NCI-H526 treated with DMSO at 0.1 percent for 48 hours (cell line): ENCODE results near the gene KATNB1.
"Not testable (repeated sequence)": the region's sequence is repeated elsewhere in the genome, so short reads cannot be mapped to it uniquely, and the experiment has no call there.

Experiments used
- DNase-seq: peaks from one replicate; lab custom pipeline; 2025; lab: John Stamatoyannopoulos, UW

Gene KATNB1

DNA sequence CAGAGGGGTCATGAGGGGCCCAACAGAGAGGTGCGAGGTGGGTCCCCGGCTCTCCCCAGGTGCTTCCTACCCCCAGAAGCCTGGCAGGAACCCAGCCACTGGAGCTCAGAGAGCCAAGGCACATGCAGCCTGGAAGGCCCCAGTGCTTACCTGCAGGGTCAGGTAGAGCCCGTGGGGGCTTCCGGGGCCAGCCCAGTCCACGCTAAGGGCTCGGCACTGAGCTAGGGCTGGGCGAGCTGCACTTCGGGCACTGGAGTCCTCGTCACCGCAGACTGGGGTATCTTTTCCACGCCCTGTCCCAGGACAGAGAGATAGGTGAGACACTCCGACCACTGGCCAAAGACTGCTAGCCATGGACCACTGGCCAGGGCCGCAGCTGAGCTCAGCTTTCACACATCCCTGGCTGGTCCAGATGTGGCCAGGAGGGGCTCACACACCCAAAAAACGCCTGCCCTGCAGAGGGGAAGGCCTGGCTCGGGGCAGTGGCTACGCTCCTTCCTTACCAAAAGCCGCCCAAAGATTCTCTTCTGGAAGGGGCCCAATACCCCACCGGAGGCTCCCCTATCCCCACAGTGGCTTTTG is 59.4 kb downstream of the KATNB1 start:
- DNase-seq, result no peak

GRCh38 chr16:57795431-57795878 is 59.9 kb downstream of the KATNB1 start:
- DNase-seq, result peak; percentile 26

GRCh38 chr16:57796014-57796413 is 60.4 kb downstream of the KATNB1 start:
- not testable (repeated sequence) for DNase-seq

- no peak for DNase-seq
Observed at GRCh38 chr16:57797216-57797525, 61.6 kb downstream of the KATNB1 start.

- no peak for DNase-seq
Observed at GRCh38 chr16:57797526-57798266, 62.1 kb downstream of the KATNB1 start.

- DNase-seq, result no peak
Observed at GRCh38 chr16:57798267-57798810, 62.8 kb downstream of the KATNB1 start.

DNA sequence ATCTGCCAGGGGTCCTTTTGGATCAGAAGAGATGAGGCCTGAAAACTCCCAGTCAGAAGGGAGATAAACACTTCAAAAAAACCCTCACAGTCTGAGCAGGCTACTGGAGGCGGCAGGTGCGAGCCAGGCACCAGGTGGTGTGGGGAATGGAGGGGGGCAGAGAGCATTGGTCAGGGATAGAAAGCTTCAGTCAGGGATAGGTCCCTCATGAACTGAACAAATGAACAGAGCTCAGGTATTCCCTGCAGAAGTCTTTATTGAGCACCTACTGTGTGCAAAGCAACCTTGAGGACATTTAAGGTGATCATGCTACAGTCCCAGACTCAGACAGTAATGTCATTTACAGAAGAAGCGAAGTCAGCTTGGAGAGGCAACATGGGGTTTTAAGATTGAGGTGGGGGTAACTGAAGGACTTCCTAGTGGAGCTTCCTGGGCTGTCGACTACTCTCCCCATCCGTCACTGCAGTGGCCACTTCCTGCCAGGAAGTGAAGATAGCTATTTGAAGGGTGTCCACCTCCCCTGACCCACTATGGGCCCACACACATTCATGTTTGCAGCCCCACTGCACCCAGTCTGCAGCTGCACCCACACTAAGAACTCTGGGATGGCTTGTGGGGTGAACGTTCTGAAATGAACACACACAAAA is 63.5 kb downstream of the KATNB1 start:
- DNase-seq, result no peak

DNA sequence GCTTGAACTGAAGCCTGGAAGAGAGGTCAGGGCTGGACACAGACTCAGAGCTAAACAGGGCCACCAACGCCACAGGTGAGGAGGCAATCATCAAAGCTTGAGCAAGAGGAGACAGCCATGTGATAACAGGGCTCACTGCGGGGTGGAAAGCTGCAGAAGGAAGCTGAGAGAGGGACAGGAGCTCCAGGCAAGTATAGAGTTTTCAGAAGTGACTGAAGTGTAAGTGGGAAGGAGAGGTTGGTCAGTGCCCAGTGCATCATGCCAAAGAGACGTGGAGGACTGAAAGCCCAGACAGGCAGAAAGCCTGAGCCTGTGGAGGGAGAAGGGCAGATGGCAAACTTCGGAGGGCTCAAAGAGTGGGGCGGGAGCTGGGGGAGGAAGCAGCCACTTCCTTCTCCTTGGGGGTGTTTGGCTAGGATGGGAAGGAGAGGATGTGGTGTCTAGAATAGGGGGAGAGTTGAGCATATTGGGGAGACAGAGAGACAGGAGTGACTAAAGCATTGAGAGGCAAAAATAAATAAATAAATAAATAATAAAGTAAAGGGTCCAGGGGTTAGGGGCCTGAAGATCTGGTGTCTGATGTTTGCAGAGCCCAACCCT is 64.1 kb downstream of the KATNB1 start:
- DNase-seq, result no peak

- DNase-seq, result no peak
Observed at GRCh38 chr16:57800200-57801097, 64.9 kb downstream of the KATNB1 start.

DNA sequence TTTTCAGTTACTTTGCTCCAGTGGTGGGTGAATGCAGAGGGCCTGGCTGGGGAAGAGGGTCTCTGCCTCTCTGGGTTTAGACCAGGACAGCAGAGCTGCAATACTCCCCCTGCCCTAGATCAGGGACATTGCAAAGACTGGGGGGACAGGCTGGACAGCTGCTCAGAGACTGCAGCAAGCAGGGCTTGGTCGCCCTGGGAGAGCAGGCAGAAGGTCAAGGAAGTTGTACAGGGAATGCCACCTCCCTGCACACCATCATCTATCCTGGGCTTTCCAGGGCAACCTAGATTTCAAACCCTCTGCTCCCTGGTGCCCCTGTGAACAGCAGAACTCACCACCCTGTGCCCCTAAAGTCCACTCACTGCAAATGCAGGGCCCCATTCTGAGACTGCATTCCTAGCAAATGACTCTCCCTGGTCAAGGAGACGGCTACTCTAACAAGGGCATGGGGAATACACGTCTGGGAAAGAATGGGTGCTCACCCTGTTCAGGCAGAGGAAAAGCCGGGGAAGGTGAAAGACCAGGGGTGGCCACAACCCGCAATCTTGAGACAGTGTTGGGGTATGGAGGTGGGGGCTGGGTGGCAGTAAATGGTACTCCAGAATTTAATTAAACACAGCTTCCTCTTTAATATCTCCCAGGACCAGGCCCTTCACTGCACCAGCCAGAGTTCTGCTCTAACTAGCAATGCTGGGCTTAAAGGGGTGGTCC is 65.7 kb downstream of the KATNB1 start:
- no peak for DNase-seq

- no peak for DNase-seq
Observed at GRCh38 chr16:57801809-57802340, 66.3 kb downstream of the KATNB1 start.

DNA sequence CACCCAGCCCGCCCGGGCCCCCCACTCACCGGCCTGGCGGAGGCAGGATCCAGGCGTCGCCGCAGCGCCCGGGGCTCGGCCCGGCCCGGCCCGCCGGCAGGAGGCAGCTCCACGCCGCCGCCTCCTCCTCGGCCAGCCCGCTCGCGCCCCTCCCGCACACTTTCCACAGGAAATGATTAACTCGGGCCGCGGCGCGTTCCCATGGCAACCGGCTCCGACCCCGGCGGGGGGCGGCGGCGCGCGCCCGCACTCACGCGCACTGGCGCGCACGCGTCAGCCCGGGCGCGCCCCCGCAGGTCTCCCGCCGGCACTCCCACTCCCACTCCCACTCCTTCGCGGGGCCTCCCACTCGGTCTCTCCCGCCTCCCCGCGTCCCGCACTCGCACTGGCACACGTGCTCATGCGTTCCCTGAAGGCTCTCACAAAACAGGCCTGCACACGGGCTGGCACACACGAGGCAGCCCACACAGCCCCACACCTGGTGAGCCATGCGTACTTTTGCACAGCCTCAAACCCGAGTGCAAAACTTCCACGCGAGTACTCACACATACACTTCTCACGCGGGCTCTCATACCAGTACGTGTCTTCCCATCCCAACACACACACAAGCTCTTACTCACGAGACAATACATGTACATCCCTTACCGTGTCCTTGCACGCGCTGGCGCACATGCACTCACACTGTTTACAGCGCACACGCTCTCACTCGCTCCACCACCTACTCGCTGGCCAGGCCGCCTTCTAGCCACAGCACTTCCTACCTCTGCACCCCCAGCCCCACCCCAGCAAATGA is 67.0 kb downstream of the KATNB1 start, which contains the start of gene KIFC3:
Gene KIFC3, minus strand, starts transcription at position 151 of the 793 bp plus-strand sequence. CDS start 4,248 bp downstream, outside the sequence.
- no peak for DNase-seq

DNA sequence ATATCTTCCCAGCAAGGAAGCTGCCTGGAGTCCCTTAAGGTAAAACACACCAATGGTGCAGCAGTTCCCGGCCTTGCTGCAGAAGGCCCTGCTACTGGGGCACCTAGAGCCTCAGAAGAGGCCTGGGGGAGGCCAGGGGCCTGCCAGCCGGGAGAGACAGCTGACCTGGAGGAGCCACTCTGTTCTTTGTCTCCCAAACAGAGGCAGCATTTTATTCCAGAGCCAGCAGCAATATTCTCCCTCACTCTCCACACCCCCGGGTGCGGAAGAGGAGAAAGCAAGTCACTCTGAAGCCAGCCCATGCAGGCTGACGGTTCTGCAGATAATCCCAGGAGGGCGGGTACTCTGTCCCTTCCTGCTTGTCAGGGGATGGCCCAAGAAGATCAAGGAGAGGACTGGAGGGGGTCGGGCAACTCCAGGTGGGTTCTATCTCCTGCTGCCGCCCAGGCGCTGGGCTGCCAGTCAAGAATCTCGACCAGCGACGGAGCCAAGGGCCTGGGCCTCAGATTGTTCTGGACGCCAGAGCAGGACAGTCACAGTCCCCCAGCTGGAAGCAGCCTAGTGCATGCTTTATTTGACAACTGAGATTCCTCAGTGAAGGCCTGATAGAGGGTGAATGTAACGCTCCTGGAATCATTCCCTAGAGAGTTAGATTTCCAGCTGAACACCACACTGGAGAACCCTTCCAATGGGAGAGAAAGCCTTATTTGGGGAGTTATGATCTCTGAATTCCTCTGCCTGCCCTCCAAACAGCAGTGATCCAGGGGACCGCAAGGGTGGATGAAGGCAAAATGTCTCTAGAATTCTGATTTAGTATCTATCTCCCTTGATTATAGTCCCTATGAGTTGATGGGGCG is 67.8 kb downstream of the KATNB1 start:
- DNase-seq, result no peak

- no peak for DNase-seq
Observed at GRCh38 chr16:57804111-57804837, 68.7 kb downstream of the KATNB1 start.

GRCh38 chr16:57805176-57805575 is 69.6 kb downstream of the KATNB1 start:
- DNase-seq, result no peak
